Activated CD4-positive, alpha-beta T cell treated with anti-CD3 and anti-CD28 coated beads for 4 hours (primary cell): ENCODE data around the gene TMEM185A.
A peak's percentile ranks its signal among the peaks of the same experiment; 100 is the strongest.
"Not testable (repeated sequence)": the region's sequence is repeated elsewhere in the genome, so short reads cannot be mapped to it uniquely, and the experiment has no call there.

ENCODE experiments used
- DNase-seq, 2 donors: peaks; one replicate each; pipeline ENCODE4 v3.0.0-alpha.2; 2020

Gene TMEM185A

DNA sequence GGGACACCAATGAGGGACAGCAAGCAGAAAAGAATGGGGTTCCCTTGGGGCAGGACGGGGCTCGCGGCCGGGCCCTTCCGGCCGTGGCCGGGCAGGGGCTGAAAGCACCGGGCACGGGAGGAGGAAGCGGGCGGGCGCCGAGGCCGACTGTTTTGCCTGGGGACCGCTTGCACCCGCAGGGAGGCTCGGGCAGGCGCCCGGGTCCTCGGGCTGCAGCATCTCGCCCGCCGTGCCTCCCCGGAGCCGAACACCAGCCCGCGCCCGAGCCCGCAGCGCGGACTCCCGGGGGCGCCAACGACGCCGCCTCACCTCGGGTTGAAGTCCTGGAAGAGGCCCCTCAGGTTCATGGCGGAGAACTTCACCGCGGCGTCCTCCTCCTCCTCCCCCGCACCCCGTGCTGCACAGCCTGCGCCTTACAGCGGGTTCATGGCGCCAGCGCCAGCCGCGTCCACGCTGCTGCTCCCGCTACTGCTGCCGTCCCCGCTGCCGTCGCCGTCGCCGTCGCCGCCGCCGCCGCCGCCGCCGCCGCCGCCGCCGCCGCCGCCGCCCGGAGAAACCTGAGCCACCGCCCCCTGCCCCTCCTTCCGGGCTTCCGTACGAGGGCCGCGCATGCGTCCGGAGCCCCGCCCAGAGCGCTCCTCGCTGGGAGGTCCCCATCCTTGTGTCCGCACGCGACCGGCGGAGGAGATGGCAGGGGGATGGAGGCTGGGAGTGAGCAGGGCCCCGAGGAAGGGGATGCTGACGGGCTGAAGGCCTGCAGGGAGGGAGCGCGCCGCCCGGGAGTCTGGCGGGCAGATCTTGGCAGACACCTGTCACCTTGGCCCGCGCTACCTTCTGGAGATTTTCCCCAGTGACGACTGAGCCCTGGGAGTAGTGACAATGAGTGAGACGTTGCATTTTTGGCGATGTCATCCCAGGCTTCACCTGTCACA, at the start of gene TMEM185A:
Gene TMEM185A (minus strand): TSS at position 559 of the 932 bp plus-strand sequence. CDS start 212 bp downstream, at position 347.
- DNase-seq = peak; percentile 59 to 60

DNA sequence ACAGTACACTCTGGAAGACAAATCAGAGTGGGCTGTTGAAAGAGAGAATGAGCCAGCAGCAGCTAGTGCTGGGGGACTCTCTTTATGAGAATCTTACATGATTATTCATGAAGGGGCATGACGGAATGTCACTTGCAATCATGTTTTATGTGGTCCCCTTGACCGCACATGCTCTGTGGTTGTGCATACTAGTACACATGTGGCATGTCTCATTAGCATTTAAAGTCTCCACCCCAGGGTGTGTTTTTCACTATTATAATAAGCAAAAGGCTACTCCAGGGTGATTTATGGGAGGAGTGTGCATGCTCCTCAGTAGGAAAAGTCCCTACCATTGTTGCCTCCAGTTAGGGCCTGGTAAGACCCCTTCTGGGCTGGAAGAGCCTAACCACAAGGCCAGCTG, 49.6 kb upstream of the TMEM185A start:
- no peak for DNase-seq

DNA sequence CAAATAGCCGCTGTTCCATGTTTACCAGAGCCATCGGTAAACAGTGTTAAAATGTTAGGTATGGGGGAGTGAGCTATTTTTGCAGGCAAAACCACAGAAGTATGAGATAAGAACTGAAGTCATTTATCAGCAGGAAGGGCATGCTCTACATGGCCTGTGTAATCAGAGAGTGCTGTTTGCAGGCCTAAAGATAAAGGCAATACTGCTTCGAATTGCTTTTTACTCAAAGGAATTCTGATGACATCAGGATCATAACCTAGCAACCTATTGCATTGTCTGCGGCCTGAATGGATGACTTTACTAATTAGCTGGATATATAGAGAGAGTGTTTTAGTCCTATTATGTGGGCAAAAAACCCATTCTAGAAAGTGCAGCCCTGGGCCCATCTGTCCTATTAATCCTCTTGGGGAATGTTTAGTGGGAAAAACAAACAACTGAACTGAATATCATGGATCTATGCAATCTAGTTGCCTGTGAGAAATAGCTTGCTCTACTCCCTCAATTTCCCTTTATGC, 47.6 kb upstream of the TMEM185A start:
- not testable (repeated sequence) for DNase-seq

DNA sequence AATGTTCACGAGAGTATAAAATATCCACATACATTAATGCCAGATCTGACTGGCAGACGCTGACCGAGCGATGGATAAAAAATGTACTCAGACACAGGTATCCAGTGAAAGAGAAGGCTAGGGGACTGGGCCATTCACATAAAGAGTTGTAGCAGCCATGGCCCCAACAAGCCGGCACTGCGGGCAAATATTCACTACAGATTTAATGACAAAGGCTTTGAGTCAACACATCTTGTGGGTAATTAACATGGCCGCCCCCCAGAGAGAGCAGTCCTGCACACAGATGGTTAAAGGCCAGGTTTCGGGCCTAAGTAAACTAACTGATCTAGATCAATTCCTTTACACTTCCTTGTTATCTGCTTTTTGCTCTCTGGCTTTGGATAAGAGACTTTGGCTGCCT, 44.0 kb upstream of the TMEM185A start:
- not testable (repeated sequence) for DNase-seq

DNA sequence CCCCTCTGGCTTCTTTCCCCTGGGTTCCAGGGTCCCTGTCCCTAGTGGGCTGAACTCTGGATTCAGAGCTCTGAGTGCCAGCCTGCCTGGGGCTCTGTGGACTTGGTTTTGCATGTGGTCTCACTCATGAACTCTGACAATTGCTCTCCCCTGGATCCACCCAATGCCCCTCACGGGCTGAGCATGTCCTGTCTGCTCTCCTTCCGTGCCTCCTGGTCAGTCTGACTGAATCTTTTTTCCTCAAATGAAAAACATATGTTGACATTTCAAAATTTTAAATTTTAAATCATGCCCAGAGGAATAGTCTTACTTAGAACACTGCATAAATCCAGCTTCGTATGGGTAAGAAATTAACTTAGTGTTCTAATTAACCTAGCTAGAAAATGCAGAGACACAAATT, 43.5 kb upstream of the TMEM185A start:
- not testable (repeated sequence) for DNase-seq

DNA sequence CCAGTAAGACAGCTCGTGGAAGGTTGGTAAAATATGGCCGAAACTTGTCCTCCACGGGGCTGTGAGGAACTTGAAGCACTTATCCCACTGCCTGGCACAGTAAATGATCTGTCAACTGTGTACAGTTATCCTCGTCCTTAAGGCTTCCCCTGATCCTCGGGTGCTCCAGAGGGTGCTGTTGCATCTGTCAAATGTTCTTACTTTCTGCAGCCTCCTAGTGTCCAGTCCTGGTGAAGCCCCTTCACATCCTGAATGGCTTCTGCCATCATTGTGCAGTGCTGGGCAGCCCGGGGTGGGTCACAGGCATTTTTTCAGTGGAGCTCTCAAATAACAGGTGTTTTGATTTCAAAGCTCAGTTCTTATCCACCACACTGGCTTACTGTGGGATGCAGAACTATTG, 29.0 kb upstream of the TMEM185A start:
- DNase-seq = not testable (repeated sequence)

DNA sequence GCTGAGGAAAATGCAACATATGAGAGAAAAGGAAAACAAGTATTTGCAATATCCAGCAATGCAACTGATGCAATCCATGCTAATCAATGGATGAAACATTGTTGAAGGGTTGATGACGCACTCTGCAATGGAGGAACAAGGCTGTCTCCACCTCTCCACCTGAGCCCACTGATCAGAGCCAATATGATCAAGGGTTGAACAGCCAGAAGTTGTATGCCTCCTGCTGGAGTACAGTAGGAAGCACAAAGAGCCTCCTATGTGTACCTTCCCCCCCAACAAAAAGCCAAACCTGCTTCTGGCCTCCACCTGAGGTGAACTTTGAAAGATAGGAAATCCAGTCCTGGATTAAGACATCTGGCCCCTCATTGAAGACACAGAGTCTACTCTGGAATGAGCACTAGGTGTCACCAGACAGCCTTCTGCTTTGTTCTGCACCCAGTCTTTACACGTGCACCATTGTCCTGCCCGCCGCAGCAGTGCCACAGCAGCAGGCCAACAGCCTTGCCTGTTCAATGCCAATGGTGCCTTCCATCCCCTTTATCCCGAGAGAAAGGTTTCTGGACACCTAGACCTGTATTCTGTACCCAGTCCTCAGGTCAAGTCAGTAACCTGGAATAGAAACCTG, 24.8 kb upstream of the TMEM185A start:
- DNase-seq = not testable (repeated sequence)

DNA sequence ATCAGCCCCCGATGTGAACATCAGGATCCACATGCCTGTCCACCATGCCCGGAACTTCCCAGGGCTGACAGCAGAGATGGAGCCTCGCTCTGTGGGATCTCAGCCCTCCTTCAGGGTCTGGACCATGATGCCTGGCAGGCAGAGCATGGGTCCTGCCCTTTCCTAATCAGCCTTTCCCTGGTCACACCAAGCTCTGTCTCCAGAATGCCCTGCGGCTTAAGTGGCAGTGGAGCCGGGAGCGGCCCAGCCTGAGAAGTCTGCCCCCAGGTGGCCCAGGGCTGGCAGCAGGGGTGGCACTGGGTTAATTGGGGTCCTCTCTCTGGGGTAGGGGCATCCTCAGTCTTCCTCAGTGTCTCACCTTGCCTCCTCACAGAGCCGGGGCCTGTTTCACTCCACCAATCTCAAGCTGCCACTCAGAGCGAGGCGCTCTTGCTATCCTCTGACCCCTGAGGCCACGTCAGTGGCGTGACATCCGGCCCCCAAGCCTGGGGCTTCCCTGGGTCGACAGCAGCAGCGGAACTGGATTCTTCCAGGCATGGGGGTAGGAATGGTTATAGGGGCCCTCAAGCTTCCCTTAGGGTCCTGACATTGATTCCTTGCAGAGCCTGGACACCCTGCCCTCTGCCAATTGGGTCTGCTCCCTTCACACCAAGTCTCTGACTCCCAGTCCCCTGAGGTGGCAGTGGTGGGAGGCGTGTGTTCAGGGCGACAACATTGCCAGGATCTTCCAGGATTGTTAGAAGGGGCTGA, 20.8 kb upstream of the TMEM185A start:
- DNase-seq = no peak

DNA sequence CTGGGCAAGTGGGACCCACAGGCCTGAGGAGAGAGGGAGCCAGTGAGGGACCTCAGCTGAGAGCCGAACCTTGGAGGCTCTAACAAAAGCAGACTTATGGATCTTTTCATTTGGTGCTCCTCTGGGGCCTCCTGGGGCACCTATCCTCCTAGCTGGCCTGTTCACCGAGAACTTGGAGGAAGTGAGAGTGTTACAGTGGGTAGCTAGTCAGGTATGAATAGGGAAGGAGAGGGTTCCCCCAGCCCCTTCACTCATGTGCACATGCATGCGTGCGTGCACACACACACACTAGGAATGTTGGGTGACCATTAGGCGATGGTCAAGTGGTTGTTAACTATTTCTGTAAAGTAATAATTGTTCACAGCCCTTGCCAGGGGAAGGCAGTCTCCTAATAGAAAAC, 18.6 kb upstream of the TMEM185A start:
- no peak for DNase-seq

DNA sequence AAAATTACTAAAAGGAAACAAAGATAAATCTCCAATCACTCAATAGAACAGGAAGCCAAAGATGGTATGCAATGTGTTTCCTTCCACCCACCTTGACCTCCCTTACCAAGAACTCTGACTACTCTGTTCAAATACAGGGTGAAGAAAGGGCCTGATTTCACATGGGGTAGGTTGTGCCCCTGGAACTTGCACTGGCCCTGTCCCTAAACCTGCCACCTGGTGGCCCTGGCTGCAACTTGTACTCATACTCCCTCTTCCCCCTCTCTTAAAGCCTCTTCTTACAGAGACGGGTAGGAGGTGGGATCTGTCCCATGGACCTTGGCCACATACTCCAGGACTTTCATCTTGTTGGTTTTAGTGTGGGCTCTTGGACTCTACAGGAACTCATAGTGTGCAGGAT, 17.3 kb upstream of the TMEM185A start:
- no peak for DNase-seq

DNA sequence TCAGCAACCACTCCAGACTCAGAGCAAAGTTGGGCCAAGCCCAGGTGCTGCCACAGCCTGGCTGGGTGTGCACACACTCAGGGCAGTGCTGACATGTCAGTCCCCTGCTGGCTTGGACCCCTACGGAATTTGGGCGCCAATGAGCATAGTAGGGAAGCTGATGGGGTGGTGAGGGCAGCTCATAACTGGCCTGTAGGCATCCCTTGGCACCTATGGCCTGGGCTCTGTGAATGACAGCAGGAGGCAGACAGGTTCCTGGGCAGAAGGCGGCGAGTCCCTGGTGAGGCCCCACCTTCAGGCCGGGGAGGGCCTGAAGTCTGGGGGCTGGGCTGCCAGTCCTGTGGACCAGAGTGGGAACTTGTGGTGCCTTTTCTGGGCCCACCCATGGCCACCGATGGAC, 15.9 kb upstream of the TMEM185A start:
- no peak for DNase-seq

DNA sequence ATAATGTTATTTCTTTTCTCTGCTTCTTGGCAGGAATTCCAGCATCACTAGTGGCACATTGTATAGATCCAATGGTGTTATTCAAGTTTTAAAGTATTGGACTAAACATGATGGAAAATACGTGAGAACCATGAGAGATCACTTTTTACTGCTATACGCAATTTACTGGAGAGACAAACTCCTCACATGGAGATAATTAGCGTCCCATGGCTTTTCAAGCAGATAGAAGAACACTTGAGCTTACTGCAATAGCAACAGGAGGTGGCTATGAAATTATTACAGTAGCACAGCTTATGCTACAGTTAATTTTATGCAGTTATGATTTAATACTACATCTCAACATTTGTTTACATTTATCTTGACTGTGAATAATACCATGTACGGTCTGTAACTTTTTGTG, 11.9 kb upstream of the TMEM185A start:
- no peak for DNase-seq

DNA sequence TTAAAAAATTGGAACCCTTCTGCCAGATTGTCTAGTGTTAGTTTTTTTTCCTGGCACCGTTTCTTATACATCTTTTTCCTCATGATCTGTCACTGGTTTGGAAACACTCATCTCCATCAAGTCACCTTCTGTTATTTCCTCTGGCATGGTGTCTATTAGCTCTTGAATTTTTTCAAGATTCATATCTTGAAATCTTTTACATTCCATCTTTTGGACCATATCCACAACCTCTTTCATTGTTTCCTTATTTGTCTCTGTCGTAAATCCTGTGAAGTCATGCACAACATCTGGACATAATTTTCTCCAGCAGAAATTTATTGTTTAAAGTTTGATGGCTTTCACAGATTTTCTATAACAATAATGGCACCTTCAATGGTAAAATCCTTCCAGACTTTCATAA, 10.2 kb upstream of the TMEM185A start:
- DNase-seq = no peak

DNA sequence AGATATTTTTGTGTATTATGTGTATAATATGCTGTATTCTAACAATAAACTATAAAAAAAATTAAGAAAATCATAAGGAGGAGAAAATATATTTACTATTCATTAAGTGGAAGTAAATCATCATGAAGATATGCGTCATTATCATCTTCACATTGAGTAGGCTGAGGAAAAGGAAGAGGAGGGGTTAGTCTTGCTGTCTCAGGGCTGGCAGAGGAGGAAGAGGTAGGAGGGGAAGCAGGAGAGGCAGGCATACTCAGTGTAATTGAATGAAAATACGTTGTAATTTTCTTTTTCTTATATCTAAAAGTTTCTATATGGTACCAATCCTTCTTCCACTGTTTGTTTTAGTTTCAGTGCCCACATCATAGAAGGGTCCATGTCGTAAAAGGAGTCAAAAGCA, 9.8 kb upstream of the TMEM185A start:
- no peak for DNase-seq

DNA sequence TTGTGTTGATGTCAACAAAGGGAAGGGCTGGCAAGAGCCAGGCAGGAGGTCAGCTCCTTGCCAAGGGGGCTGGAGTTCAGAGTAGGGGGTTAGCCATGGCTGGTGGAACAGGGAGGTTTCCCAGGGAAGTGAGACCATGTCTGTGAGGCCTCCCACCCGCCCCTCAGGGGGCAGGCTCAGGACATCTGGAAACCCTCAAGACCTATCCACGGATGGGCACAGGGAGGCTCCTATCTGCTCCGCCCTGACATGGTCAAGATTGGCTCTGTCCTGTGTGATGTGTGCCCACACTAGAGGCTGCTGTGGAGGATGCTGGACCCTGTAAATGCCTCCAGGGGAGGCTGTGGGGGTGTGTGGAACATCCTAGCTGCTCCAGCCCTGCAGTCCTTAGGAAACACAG, 8.0 kb upstream of the TMEM185A start:
- DNase-seq = no peak

DNA sequence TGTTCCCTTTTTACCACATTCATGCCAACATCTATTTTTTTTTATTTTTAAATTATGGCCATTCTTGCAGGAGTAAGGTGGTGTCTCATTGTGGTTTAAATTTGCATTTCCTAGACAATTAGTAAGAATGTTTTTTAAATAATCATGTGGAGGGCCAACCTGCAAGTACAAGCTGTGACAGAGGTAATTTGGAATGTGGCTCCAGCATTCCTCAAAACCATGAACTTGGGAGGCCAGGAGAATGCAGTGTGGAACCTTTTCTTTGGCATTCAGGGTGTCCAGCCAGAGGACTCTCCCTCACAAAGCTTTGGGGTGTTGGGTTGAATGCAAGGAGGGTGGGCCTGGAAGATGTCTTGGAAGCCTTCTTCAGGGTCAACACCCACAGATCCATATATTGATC, 7.3 kb upstream of the TMEM185A start:
- no peak for DNase-seq

DNA sequence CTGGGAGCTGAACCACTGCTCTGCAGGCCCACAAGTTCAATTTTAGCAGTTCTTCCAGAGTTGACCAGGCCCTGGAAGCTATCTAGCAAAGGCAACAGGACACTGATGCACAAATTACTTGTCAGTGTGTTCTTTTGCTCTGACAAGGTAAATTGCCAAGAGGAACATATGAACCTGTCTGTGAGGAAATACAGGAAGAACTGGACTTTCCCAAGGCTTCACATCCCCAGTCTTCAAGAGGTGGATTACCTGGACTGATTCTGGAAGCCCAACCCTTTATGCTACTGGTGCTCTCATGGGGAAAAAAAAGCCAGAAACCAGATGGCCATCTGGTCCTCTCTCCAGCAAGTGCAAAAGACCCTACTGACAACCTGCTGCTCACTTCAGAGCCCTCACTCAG, 1.9 kb upstream of the TMEM185A start:
- no peak for DNase-seq

DNA sequence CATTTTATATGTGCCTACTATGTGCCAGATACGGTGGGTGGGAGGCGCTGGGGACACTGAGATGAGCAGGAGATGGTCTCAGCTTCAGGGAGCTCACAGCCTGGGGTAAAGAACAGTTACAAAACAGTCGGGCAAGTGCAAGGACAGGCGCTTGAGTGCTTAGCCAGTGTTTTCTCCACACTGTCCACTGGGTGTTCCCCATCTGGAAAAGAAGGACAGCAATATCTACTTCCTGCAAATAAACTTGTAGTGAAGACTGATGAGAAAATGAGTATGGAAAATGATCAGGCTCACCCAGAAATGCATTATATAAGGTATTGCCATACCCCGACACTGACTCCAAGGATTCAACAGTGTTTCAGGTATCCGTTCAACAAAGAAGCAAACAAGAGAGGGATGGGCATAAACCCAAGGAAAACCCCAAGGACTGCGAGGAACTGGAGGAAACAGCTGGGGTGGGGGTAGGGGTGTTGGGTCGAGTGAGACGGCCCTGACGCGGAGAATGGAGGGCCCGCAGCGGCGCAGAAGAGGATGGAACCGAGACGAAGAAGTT, 835 bp downstream of the TMEM185A start:
- no peak for DNase-seq

DNA sequence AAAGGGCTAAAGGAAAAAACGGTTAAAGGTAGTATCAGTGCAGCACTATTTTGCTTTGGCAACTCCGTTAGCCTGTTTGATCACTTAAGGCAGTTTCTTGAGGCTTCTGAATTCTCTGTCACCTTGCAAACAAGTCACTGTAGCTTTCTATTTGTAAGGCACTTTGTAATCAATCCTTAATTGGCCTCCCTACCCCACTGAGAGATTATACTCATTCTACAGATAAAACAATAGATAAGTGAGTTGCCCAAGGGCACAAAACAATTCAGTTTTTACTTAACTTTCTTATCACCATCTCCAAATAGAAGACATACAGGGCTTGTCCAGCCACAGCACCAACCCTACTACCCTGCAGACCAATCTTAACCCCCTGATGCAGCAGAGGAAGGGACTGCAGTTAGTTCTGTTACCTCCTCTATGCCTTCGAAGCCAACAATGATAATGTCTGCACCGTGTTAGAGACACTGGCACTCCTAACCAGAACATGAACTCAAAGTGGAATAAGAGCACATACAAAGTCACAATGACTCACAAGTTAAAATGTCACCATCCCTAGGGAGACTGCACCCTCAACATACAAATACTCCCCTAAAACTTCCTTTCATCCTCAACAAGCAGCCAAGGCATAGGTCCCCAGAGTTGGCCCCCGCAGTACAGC, 1.7 kb downstream of the TMEM185A start:
- no peak for DNase-seq

DNA sequence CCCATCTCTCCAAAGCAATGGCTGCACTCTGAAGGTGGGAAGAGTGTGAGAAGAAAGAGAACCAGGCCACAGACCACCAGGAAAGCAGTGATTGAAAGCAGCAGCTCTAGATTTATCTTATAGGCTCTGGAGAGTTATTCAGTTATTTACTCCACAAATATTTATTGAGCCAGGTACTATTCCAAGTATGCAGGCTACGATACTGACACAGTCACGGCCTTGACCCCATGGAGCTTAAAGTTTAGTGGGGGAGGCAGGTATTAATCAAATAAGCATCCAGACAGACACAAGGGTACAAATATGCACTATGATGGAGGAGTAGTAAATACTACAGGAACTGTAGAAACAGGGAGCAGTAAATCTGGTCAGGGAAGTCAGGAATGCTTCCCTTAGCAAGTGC, 2.8 kb downstream of the TMEM185A start:
- no peak for DNase-seq

DNA sequence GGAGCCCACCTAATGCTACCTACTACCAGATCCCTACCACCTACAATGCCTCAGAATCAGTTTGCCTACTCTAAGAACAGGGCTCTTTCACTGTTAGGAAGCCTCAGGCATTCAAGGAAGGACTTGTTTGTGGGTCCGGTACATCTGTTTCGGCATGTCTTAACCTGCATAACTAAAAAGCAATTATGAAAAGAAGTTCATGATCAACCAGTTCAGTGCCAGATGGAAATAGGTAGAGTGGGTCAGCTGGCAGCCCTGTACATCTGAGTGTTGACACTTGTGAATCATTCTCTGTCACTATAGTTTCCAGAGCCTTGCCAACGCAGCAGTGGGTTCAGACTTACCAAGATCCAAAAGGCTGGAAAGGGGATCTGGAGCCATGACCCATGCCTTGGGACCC, 3.3 kb downstream of the TMEM185A start:
- no peak for DNase-seq

DNA sequence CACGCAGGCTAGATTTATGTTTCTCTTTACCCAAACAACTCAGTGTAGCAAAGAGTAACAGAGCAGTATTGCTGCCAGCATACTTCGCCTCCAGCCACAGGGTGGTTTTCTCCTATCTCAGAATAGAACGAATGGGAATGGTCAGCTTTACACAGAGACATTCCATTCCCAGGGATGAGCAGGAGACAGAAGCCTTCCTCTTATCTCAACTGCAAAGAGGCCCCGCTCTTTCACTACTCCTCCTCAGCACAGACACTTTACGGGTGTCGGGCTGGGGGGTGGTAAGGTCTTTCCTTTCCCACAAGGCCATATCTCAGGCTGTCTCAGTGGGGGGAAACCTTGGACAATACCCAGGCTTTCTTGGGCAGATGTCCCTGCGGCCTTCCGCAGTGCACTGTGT, 4.8 kb downstream of the TMEM185A start:
- not testable (repeated sequence) for DNase-seq
